ENCODE measurements around the gene CDK2.
"Not testable (repeated sequence)": the region's sequence is repeated elsewhere in the genome, so short reads cannot be mapped to it uniquely, and the experiment has no call there.

CDK2 gene

GRCh38 chr12:55983232-55983842 is 16.7 kb downstream of the CDK2 start:
- Histone ChIP-seq H3K27me3 (ENCODE audit: control insufficient read depth, insufficient read depth, low read length) (no peaks in the 10 kb centered on the region), H3K4me1 (ENCODE audit: control insufficient read depth, insufficient read depth, low read length) (no peaks in the 10 kb centered on the region), H3K9ac (ENCODE audit: low read depth, low read length) (no peak overlapping the region), H3K4me3 (ENCODE audit: low read depth, low read length) (no peak overlapping the region), H3K36me3 (ENCODE audit: control insufficient read depth, insufficient read depth, low read length) (peaks cover 60% of the 10 kb centered on the region), H3K27ac (ENCODE audit: low read depth, low read length) (no peak overlapping the region), H3K9me3 (ENCODE audit: control insufficient read depth, insufficient read depth, low read length) (no peaks in the 10 kb centered on the region)

- no peak overlapping the region for H3K9ac ChIP-seq (ENCODE audit: low read depth, low read length)
- peaks cover 59% of the 10 kb centered on the region for H3K36me3 ChIP-seq (ENCODE audit: control insufficient read depth, insufficient read depth, low read length)
- no peaks in the 10 kb centered on the region for H3K4me1 ChIP-seq (ENCODE audit: control insufficient read depth, insufficient read depth, low read length)
These were observed 18.2 kb downstream of the CDK2 start for GRCh38 chr12:55984861-55985260.

DNA sequence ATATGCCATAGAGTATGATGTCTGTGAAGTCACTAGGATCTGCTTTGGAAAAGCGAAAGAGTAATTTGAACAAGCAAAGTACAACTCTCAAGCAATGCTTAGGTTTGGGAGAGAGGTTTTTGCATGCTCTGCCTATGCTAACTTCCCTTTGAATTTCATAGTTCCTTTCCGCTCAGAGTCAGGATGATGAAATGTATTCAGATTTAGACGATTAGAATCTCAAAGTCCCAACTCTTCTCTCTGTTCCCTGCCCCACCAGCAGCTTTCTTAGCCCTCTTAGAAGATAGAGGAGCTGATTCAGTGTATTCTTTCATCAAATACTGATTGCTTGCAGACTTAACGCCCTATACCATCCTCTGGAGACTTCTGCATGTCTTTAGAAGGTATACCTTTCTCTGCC is 18.7 kb downstream of the CDK2 start:
- H3K27me3 ChIP-seq (ENCODE audit: control insufficient read depth, insufficient read depth, low read length): no peaks in the 10 kb centered on the region
- no peak overlapping the region for H3K4me3 ChIP-seq (ENCODE audit: low read depth, low read length)
- H3K4me1 ChIP-seq (ENCODE audit: control insufficient read depth, insufficient read depth, low read length): no peaks in the 10 kb centered on the region
- no peak overlapping the region for H3K9ac ChIP-seq (ENCODE audit: low read depth, low read length)
- peaks cover 63% of the 10 kb centered on the region for H3K36me3 ChIP-seq (ENCODE audit: control insufficient read depth, insufficient read depth, low read length)
- H3K9me3 ChIP-seq (ENCODE audit: control insufficient read depth, insufficient read depth, low read length): no peaks in the 10 kb centered on the region
- no peak overlapping the region for H3K27ac ChIP-seq (ENCODE audit: low read depth, low read length)

More at GRCh38 chr12:55984861-55985260, 18.2 kb downstream of the CDK2 start:
- Histone ChIP-seq H3K27me3 (ENCODE audit: control insufficient read depth, insufficient read depth, low read length) (no peaks in the 10 kb centered on the region), H3K27ac (ENCODE audit: low read depth, low read length) (no peak overlapping the region), H3K4me3 (ENCODE audit: low read depth, low read length) (no peak overlapping the region), H3K9me3 (ENCODE audit: control insufficient read depth, insufficient read depth, low read length) (no peaks in the 10 kb centered on the region)

DNA sequence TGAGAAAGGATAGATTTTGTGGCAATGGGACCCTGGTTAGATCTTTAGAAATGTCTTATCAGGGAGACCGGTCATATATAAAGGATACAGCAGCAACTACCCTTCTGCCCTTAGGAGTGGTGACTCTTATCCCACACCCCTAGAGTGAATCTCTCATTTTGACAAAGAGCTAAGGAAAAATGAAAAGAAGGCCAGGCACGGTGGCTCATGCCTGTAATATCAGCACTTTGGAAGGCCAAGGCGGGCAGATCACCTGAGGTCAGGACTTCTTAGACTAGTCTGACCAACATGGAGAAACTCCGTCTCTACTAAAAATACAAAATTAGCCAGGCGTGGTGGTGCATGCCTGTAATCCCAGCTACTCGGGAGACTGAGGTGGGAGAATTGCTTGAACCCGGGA is 19.3 kb downstream of the CDK2 start:
- H3K36me3 ChIP-seq (ENCODE audit: control insufficient read depth, insufficient read depth, low read length): peaks cover 65% of the 10 kb centered on the region
- H3K9me3 ChIP-seq (ENCODE audit: control insufficient read depth, insufficient read depth, low read length); H3K27me3 ChIP-seq (ENCODE audit: control insufficient read depth, insufficient read depth, low read length); H3K4me1 ChIP-seq (ENCODE audit: control insufficient read depth, insufficient read depth, low read length); H3K4me3 ChIP-seq (ENCODE audit: low read depth, low read length); H3K27ac ChIP-seq (ENCODE audit: low read depth, low read length); H3K9ac ChIP-seq (ENCODE audit: low read depth, low read length): not testable (repeated sequence)

GRCh38 chr12:55991110-55991509 is 24.5 kb downstream of the CDK2 start:
- Histone ChIP-seq H3K27ac (ENCODE audit: low read depth, low read length) (no peak overlapping the region), H3K9me3 (ENCODE audit: control insufficient read depth, insufficient read depth, low read length) (no peaks in the 10 kb centered on the region), H3K9ac (ENCODE audit: low read depth, low read length) (no peak overlapping the region), H3K4me1 (ENCODE audit: control insufficient read depth, insufficient read depth, low read length) (no peaks in the 10 kb centered on the region), H3K27me3 (ENCODE audit: control insufficient read depth, insufficient read depth, low read length) (no peaks in the 10 kb centered on the region), H3K4me3 (ENCODE audit: low read depth, low read length) (no peak overlapping the region), H3K36me3 (ENCODE audit: control insufficient read depth, insufficient read depth, low read length) (peaks cover 78% of the 10 kb centered on the region)

GRCh38 chr12:55993230-55993853 is 26.7 kb downstream of the CDK2 start:
- Histone ChIP-seq H3K9me3 (ENCODE audit: control insufficient read depth, insufficient read depth, low read length) (no peaks in the 10 kb centered on the region), H3K9ac (ENCODE audit: low read depth, low read length) (no peak overlapping the region), H3K36me3 (ENCODE audit: control insufficient read depth, insufficient read depth, low read length) (peaks cover 63% of the 10 kb centered on the region)

DNA sequence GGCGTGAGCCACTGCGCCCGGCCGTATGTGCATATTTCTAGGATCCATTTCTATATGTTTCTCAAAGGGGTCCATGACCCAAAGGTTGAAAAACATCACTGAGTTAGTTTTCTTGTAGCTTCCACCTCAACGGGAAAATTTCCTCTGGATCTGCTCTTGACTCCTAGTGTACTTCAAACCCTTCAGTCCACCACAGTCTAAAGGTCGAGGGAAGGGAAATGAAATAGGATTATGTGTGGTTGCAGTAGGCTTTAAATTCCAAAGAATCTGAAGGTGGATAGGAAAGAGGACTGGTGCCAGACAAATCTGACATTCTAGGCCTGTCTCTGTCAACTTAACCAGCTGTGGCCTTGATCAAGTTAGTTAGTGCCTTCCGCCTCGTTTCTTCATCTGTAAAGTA is 28.7 kb downstream of the CDK2 start:
- Histone ChIP-seq H3K9ac (ENCODE audit: low read depth, low read length) (no peak overlapping the region), H3K4me3 (ENCODE audit: low read depth, low read length) (no peak overlapping the region), H3K4me1 (ENCODE audit: control insufficient read depth, insufficient read depth, low read length) (no peaks in the 10 kb centered on the region), H3K36me3 (ENCODE audit: control insufficient read depth, insufficient read depth, low read length) (peaks cover 50% of the 10 kb centered on the region), H3K9me3 (ENCODE audit: control insufficient read depth, insufficient read depth, low read length) (no peaks in the 10 kb centered on the region), H3K27me3 (ENCODE audit: control insufficient read depth, insufficient read depth, low read length) (no peaks in the 10 kb centered on the region), H3K27ac (ENCODE audit: low read depth, low read length) (no peak overlapping the region)

More at GRCh38 chr12:55993230-55993853, 26.7 kb downstream of the CDK2 start:
- no peak overlapping the region for H3K4me3 ChIP-seq (ENCODE audit: low read depth, low read length)
- no peaks in the 10 kb centered on the region for H3K27me3 ChIP-seq (ENCODE audit: control insufficient read depth, insufficient read depth, low read length)
- H3K27ac ChIP-seq (ENCODE audit: low read depth, low read length): no peak overlapping the region
- no peaks in the 10 kb centered on the region for H3K4me1 ChIP-seq (ENCODE audit: control insufficient read depth, insufficient read depth, low read length)

DNA sequence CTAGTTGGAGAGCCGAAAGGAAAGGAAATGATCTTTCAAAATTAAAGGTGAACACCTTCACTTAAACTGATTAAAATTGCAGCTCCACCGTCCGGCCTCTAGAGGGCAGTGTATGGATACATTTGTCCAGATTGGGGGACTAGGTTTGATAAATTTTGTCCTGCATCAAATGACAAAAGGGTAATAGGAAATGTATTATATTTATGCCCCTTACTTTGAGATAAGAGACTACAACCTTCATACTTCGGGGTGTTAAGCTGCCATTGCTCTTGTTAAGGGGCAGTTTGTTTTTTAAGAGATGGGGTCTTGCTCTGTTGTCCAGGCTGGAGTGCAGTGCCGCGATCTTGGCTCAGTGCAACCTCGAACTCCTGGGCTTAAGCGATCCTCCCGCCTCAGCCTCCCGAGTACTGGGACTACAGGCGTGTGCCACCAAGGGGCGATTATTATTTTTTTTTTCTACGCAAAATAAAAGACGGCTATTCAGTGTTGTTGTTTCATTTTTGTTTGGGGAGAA is 29.6 kb downstream of the CDK2 start:
- H3K9me3 ChIP-seq (ENCODE audit: control insufficient read depth, insufficient read depth, low read length): no peaks in the 10 kb centered on the region
- H3K9ac ChIP-seq (ENCODE audit: low read depth, low read length): no peak overlapping the region
- H3K27me3 ChIP-seq (ENCODE audit: control insufficient read depth, insufficient read depth, low read length): no peaks in the 10 kb centered on the region
- peak overlapping the region; percentile 63 for H3K27ac ChIP-seq (ENCODE audit: low read depth, low read length)
- H3K4me1 ChIP-seq (ENCODE audit: control insufficient read depth, insufficient read depth, low read length): no peaks in the 10 kb centered on the region
- peaks cover 41% of the 10 kb centered on the region for H3K36me3 ChIP-seq (ENCODE audit: control insufficient read depth, insufficient read depth, low read length)
- peak overlapping the region; percentile 85 for H3K4me3 ChIP-seq (ENCODE audit: low read depth, low read length)

DNA sequence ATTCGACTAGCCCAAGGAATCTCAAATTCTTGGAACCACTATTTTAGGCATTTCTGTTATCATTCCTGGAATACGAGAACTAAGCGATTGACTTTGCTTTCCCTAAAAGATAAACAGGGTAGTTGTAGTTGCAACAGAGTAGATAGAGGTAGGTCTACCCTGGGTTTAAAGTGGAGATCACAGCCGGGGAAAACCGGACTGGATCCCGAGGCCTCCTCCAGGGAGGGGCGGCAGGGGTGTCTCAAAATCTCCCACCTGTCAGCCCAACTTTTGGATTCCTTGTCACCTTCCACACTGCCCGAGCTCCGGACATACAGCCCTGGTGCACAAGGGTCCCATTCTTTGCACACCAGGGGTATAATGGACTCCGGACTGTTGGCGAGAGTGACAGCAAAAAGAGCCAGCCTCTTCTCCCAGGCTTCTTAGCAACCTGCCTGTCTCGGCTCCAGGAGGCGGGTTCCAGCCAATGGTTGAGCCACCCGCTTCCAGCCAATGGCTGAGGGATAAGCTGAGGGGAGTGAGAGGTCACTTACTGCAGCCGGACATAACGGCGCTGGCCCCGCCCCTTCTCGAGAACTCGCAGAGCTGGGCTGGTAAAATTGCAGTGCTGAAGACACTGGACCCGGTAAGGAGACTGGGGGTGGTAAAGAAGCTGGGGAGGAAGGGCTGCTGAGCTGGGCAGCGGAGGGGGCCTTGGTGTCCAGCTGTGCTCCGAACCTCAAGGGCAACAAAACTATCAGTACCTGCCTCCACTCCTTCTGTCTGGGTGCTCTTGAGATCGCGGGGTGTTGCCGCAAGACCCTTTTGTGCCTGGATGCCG is 30.3 kb downstream of the CDK2 start, which contains the start of gene SUOX:
SUOX (plus strand) TSS at position 562 of the 820 bp plus-strand sequence. CDS start 4,946 bp downstream, outside the sequence.
- peak within 1 kb of the TSS; percentile 66 for H3K9ac ChIP-seq (ENCODE audit: low read depth, low read length)
- H3K9me3 ChIP-seq (ENCODE audit: control insufficient read depth, insufficient read depth, low read length): no peaks in the 10 kb centered on the region
- H3K36me3 ChIP-seq (ENCODE audit: control insufficient read depth, insufficient read depth, low read length): peaks cover 36% of the 10 kb centered on the region
- peak within 1 kb of the TSS; percentile 85 for H3K4me3 ChIP-seq (ENCODE audit: low read depth, low read length)
- peak within 1 kb of the TSS; percentile 63 for H3K27ac ChIP-seq (ENCODE audit: low read depth, low read length)
- H3K4me1 ChIP-seq (ENCODE audit: control insufficient read depth, insufficient read depth, low read length): no peaks in the 10 kb centered on the region
- no peaks in the 10 kb centered on the region for H3K27me3 ChIP-seq (ENCODE audit: control insufficient read depth, insufficient read depth, low read length)

DNA sequence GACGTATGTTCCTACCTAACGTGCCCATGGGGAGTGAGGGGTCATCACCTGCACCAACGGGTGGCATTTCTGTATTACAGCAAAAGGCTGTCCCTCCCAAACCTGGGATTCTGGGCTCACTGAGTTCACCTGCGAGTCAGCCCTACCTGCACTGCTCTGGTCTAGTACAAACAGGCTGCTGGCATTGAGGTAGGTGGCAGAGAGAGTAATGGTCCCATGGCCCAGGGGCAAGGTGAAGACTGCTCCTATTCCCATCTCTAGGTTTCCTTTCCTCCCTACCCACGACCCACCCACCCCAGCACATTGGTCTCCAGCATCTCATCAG is 30.9 kb downstream of the CDK2 start:
- Histone ChIP-seq H3K9ac (ENCODE audit: low read depth, low read length) (peak overlapping the region; percentile 66), H3K27me3 (ENCODE audit: control insufficient read depth, insufficient read depth, low read length) (no peaks in the 10 kb centered on the region), H3K36me3 (ENCODE audit: control insufficient read depth, insufficient read depth, low read length) (peaks cover 36% of the 10 kb centered on the region), H3K4me3 (ENCODE audit: low read depth, low read length) (peak overlapping the region; percentile 85), H3K9me3 (ENCODE audit: control insufficient read depth, insufficient read depth, low read length) (no peaks in the 10 kb centered on the region), H3K27ac (ENCODE audit: low read depth, low read length) (peak overlapping the region; percentile 38), H3K4me1 (ENCODE audit: control insufficient read depth, insufficient read depth, low read length) (no peaks in the 10 kb centered on the region)

DNA sequence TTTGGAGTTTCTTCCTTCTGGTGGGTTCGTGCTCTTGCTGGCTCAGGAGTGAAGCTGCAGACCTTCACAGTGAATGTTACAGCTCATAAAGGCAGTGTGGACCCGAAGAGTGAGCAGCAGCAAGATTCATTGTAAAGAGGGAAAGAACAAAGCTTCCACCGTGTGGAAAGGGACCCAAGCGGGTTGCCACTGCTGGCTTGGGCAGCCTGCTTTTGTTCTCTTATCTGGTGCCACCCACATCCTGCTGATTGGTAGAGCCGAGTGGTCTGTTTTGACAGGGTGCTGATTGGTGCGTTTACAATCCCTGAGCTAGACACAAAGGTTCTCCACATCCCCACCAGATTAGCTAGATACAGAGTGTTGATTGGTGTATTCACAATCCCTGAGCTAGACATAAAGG is 32.9 kb downstream of the CDK2 start:
- H3K9ac ChIP-seq (ENCODE audit: low read depth, low read length); H3K4me3 ChIP-seq (ENCODE audit: low read depth, low read length); H3K27ac ChIP-seq (ENCODE audit: low read depth, low read length); H3K9me3 ChIP-seq (ENCODE audit: control insufficient read depth, insufficient read depth, low read length); H3K4me1 ChIP-seq (ENCODE audit: control insufficient read depth, insufficient read depth, low read length); H3K27me3 ChIP-seq (ENCODE audit: control insufficient read depth, insufficient read depth, low read length): not testable (repeated sequence)
- H3K36me3 ChIP-seq (ENCODE audit: control insufficient read depth, insufficient read depth, low read length): peaks cover 33% of the 10 kb centered on the region
